ENCODE results near the gene CLASP1.
A peak's percentile ranks its signal among the peaks of the same experiment; 100 is the strongest.

CLASP1 gene

DNA sequence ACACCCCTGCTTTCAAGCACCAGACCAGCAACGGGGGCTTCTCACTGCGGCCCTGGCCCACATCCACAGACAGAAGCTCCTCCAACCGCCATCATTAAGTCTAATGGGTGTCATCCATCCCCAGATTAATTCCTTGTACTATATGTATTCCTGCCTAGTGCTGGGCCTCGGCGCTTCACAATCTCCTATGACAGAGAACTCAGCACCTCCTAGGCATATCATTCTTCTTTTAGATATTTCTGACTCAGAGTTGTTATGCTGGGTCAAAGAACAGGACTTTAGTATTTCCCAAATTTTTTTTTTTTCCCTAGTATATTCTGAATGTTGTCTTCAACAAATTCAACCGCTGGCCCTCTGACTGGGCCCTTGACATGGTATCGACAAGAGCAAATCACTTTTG, 281.1 kb downstream of the CLASP1 start:
- TF ChIP-seq, protein P1, sequence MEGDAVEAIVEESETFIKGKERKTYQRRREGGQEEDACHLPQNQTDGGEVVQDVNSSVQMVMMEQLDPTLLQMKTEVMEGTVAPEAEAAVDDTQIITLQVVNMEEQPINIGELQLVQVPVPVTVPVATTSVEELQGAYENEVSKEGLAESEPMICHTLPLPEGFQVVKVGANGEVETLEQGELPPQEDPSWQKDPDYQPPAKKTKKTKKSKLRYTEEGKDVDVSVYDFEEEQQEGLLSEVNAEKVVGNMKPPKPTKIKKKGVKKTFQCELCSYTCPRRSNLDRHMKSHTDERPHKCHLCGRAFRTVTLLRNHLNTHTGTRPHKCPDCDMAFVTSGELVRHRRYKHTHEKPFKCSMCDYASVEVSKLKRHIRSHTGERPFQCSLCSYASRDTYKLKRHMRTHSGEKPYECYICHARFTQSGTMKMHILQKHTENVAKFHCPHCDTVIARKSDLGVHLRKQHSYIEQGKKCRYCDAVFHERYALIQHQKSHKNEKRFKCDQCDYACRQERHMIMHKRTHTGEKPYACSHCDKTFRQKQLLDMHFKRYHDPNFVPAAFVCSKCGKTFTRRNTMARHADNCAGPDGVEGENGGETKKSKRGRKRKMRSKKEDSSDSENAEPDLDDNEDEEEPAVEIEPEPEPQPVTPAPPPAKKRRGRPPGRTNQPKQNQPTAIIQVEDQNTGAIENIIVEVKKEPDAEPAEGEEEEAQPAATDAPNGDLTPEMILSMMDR (IDR thresholded peaks at IDR 0.05; ENCODE audit: low read depth, low read length) = no peak
- DNase-seq (ENCODE audit: low read depth in 2 of 2) = no peak
- no peak overlapping the region for H3K4me3 ChIP-seq (replicated peaks in 1 of 2; ENCODE audit: low read depth in 2 of 2, low read length in 2 of 2)

DNA sequence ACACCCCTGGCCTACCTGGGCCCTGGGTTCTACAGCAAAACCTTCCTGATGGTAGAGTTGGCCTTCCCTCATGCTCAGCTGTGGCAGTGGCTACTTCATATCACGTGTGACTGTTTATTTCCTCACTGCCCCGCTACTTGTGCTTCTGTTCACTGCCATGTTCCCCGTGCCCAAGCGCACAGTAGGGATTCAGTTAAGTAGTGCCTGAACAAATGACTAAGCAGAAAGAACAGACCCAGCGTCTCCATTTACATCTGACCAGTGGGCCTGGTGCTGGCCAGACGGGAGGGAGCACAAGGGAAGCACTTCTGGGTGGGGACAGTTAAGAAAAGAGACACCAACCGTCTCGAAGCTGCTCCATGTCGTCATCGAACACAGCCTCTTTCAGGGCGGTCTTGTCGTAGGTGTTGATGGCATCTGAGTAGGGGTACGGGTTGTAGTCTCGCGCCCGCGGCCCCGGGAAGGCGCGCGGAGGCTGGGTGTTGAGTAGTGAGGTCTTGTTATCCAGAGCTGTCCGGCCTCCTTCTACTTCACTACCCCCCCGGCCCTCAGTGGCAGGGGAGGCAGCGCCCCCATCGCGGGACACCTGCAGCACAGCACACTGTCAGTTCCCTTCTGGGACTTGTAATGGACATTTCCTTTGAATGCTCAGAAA, 281.9 kb downstream of the CLASP1 start:
- DNase-seq (ENCODE audit: low read depth in 2 of 2) = no peak
- H3K4me3 ChIP-seq (replicated peaks in 1 of 2; ENCODE audit: low read depth in 2 of 2, low read length in 2 of 2) = no peak overlapping the region
- TF ChIP-seq, protein P1 (IDR thresholded peaks at IDR 0.05; ENCODE audit: low read depth, low read length) = no peak

DNA sequence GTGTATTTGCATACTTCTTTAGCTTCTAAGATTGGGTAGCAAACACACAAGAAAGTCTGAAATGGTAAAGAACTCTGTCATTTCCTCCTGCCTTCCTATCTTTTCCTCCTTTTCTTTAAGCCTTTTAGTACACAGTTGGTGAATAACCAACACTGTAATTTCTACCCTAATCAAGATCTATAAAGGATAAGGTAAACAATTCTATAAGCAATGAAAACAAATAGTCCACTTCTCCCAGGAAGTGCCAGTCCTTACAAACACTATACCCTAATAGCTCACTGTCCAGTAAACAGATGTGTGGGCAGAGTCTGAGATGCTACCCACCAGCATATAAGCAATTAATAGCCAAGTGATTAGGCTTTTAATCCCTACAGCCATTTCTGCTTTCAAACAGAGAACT, 283.2 kb downstream of the CLASP1 start:
- no peak overlapping the region for H3K4me3 ChIP-seq (replicated peaks in 1 of 2; ENCODE audit: low read depth in 2 of 2, low read length in 2 of 2)
- no peak for DNase-seq (ENCODE audit: low read depth in 2 of 2)
- TF ChIP-seq, protein P1 (IDR thresholded peaks at IDR 0.05; ENCODE audit: low read depth, low read length) = no peak

DNA sequence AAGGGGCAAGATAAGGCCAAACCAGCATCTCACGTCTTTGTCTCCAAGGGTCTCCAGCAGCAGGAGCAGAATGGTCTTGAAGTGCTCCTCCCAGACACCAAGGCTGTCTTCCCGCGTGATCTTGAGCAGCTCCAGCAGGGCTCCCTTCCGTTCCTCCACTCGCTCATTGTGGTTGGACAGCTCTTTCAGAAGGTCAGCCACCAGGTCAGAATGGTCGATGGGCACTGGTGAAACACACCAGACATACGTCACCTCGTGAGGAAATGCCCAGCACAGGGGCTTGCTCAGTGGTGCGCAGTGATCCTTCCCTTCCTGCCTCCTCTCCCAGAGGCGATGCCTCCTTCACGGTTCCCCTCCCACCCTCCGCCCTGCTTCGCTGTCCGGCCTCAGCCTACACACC, 284.2 kb downstream of the CLASP1 start:
- DNase-seq (ENCODE audit: low read depth in 2 of 2) = no peak
- no peak overlapping the region for H3K4me3 ChIP-seq (replicated peaks in 1 of 2; ENCODE audit: low read depth in 2 of 2, low read length in 2 of 2)
- TF ChIP-seq, protein P1 (IDR thresholded peaks at IDR 0.05; ENCODE audit: low read depth, low read length) = no peak

DNA sequence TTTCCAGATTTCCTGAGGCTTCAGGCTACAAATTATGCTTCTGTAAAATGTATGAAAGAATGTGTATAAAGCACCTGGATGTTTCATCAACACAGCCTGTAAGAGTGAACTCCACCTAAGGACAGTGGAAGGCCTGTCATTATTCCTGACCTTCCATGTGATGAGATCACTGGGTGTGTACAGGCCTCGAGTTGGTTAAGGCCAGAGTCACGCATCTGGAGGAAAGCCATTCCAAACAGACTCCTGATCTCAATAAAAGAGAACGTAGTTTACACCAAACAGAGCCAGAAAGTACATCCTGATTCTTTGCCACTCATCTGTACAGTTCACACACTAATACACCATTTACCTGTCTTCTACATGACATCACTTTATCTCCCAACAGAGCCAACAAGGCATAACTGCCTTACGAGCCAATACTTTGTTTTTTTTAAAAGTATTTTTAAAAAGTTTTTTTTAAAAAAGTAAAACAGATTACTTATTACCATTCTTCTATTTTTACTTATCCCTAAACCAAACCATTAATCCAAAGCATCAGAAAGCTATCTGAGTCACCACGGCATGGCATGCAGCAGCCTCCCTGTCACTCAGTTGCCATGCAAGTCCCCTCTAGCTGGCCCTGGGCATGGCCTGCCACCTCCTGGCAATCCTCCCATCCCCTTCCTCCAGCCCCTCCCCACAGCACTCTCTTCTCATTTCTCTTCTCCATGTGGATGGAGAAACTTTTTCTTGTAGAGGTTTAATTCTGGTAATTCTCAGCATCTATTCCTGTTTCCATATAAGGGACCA, 285.4 kb downstream of the CLASP1 start:
- H3K4me3 ChIP-seq (replicated peaks in 1 of 2; ENCODE audit: low read depth in 2 of 2, low read length in 2 of 2) = no peak overlapping the region
- TF ChIP-seq, protein P1 (IDR thresholded peaks at IDR 0.05; ENCODE audit: low read depth, low read length) = no peak
- DNase-seq (ENCODE audit: low read depth in 2 of 2) = peak; percentile 39 to 88

DNA sequence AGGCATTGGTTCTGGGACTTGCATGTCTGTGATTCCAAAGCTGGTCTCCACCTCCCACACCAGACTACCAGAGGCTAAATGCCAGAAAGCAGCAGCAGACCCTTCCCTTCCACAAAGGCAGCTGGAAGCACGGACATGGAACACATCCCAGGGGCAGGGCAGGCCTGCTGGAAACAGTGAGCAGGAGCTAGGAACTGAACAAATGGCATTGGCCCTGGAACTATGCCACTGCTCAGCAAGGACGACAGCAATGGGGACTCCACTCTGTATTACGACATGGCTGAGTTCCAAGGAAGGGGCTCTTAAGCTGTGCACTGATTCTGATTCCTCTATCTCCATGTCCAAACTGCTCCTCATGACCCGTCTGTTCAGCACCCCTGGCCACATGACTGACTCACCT, 286.5 kb downstream of the CLASP1 start:
- DNase-seq (ENCODE audit: low read depth in 2 of 2) = no peak
- TF ChIP-seq, protein P1 (IDR thresholded peaks at IDR 0.05; ENCODE audit: low read depth, low read length) = no peak
- no peak overlapping the region for H3K4me3 ChIP-seq (replicated peaks in 1 of 2; ENCODE audit: low read depth in 2 of 2, low read length in 2 of 2)

Measured in cardiac fibroblast (primary cell).